Gastrocnemius medialis (tissue), 4 donors: ENCODE data around the gene GSTA4. TPM values are rescaled to one million over a fixed set of nuclear protein-coding genes. Genes with fewer than 3 reads are reported as not detected.

ENCODE experiments used
- ATAC-seq, 2 donors: fragments of 150-250 bp; one replicate each; pipeline ENCODE4 v1.9.1; 2016
- DNase-seq, 2 donors: peaks; one replicate each; pipeline ENCODE4 v3.0.0-alpha.2; 2019
- H3K27ac ChIP-seq, 4 donors: fragments of 200-600 bp; sonication (generic); 1 replicate in 1 of 4; 2 replicates in 3 of 4; pipeline ENCODE4 v1.5.1; 2016 to 2018; ENCODE audit warnings: mild to moderate bottlenecking in 2 of 4, moderate library complexity in 1 of 4
- H3K27me3 ChIP-seq, 3 donors: fragments of 200-600 bp; sonication (generic) in 2 of 3; 1 replicate in 1 of 3; 2 replicates in 2 of 3; pipeline versions ENCODE4 v1.5.1 to v1.6.0; 2016 to 2019; ENCODE audit warnings: mild to moderate bottlenecking in 1 of 3, moderate library complexity in 1 of 3
- H3K36me3 ChIP-seq, 2 donors: fragments of 200-600 bp; sonication (generic) in 1 of 2; one replicate each; pipeline ENCODE4 v1.5.1; 2017 to 2018
- H3K4me1 ChIP-seq, 2 donors: fragments of 200-600 bp; sonication (generic) in 1 of 2; one replicate each; pipeline ENCODE4 v1.5.1; 2016 to 2017; ENCODE audit warnings: mild to moderate bottlenecking in 2 of 2
- H3K4me3 ChIP-seq, 4 donors: fragments of 200-600 bp; sonication (generic) in 3 of 4; 1 replicate in 1 of 4; 2 replicates in 3 of 4; pipeline ENCODE4 v1.5.1; 2016 to 2019; ENCODE audit warnings: mild to moderate bottlenecking in 2 of 4
- H3K9me3 ChIP-seq, 3 donors: fragments of 200-600 bp; sonication (generic) in 2 of 3; 1 replicate in 1 of 3; 2 replicates in 2 of 3; pipeline ENCODE4 v1.5.1; 2016 to 2019
- CTCF ChIP-seq, 5 experiments: fragments of 450-650 bp in 3 of 5; fragments of 200-600 bp in 2 of 5; sonication (generic) in 2 of 5; IDR thresholded peaks in 4 of 5; conservative IDR thresholded peaks in 1 of 5; 1 replicate in 4 of 5; 2 replicates in 1 of 5; pipeline ENCODE4 v1.5.1; 2016 to 2019; ENCODE audit warnings: antibody characterized with exemption in 5 of 5, mild to moderate bottlenecking in 3 of 5, moderate library complexity in 3 of 5
- POLR2A ChIP-seq, 2 donors: fragments of 450-650 bp; IDR thresholded peaks; one replicate each; pipeline ENCODE4 v1.6.1; 2017; ENCODE audit warnings: antibody characterized with exemption in 2 of 2, mild to moderate bottlenecking in 2 of 2, moderate library complexity in 2 of 2
- in situ Hi-C, 4 donors: fragments of 200-750 bp; cut with MboI; loops; one replicate each; pipeline versions ENCODE4 v1.15.0 to v1.8.0; 2017; ENCODE audit warnings: low sequenced_read_pairs in 4 of 4
- intact Hi-C: fragments of 100-400 bp; cut with DNase I; formaldehyde crosslinking; loops from one replicate; pipeline ENCODE4 v1.15.1; 2023; ENCODE audit warnings: low total_unique reads
- total RNA-seq, 4 donors: library from RNA; depleted of rRNA; stranded (reverse); fragments of >200 nt; gene quantifications; one replicate each; pipeline versions ENCODE4 v1.1.0 to v1.2.3, GENCODE V29; 2016

Gene GSTA4
- total RNA-seq, 4 donors from 2014 or later, result 3.5 to 11.6 (median 10.0) TPM

- in situ Hi-C loops, result no loop called here
Observed at GRCh38 chr6:53028467-53028866, 33.4 kb upstream of the GSTA4 start.

GRCh38 chr6:53027131-53027718 lies 32.1 kb upstream of the GSTA4 start:
- intact Hi-C loops (no loop called here), in situ Hi-C loops (no loop called here)
- no peak overlapping the region for H3K27ac ChIP-seq
- ATAC-seq (no peak), DNase-seq (no peak)
- peaks cover 4 to 32% of the 10 kb centered on the region in 2 donors for H3K36me3 ChIP-seq
- H3K27me3 ChIP-seq, result no peaks in the 10 kb centered on the region
- H3K9me3 ChIP-seq, result no peaks in the 10 kb centered on the region
- H3K4me3 ChIP-seq, result no peak overlapping the region
- no peak for TF ChIP-seq CTCF (IDR thresholded peaks at IDR 0.05 in 4 of 5, conservative IDR thresholded peaks at IDR 0.05 in 1 of 5)
- TF ChIP-seq POLR2A (IDR thresholded peaks at IDR 0.05), result no peak
- H3K4me1 ChIP-seq, result no peaks in the 10 kb centered on the region

More at GRCh38 chr6:53028467-53028866, 33.4 kb upstream of the GSTA4 start:
- Histone ChIP-seq H3K4me3 (no peak overlapping the region), H3K4me1 (peaks cover 5 to 12% of the 10 kb centered on the region in 2 donors), H3K27ac (no peak overlapping the region), H3K27me3 (no peaks in the 10 kb centered on the region), H3K9me3 (no peaks in the 10 kb centered on the region), H3K36me3 (peaks cover 4 to 32% of the 10 kb centered on the region in 2 donors)
- no peak for ATAC-seq
- TF ChIP-seq POLR2A (IDR thresholded peaks at IDR 0.05), result no peak
- TF ChIP-seq CTCF (IDR thresholded peaks at IDR 0.05 in 4 of 5, conservative IDR thresholded peaks at IDR 0.05 in 1 of 5), result no peak
- intact Hi-C loops, result no loop called here
- DNase-seq, result no peak

GRCh38 chr6:53026526-53026925 lies 31.4 kb upstream of the GSTA4 start:
- intact Hi-C loops, result no loop called here
- Histone ChIP-seq H3K9me3 (no peaks in the 10 kb centered on the region), H3K27me3 (no peaks in the 10 kb centered on the region), H3K27ac (no peak overlapping the region), H3K4me3 (no peak overlapping the region), H3K4me1 (no peaks in the 10 kb centered on the region), H3K36me3 (peaks cover 4 to 31% of the 10 kb centered on the region in 2 donors)
- no peak for DNase-seq
- ATAC-seq, result no peak
- TF ChIP-seq CTCF (IDR thresholded peaks at IDR 0.05 in 4 of 5, conservative IDR thresholded peaks at IDR 0.05 in 1 of 5) (no peak), POLR2A (IDR thresholded peaks at IDR 0.05) (no peak)
- in situ Hi-C loops, result no loop called here

GRCh38 chr6:53023323-53023722 lies 28.2 kb upstream of the GSTA4 start:
- Histone ChIP-seq H3K27ac (no peak overlapping the region), H3K4me1 (no peaks in the 10 kb centered on the region), H3K27me3 (no peaks in the 10 kb centered on the region), H3K4me3 (no peak overlapping the region), H3K36me3 (peaks cover 0 to 25% of the 10 kb centered on the region in 2 donors), H3K9me3 (no peaks in the 10 kb centered on the region)
- in situ Hi-C loops (no loop called here), intact Hi-C loops (no loop called here)
- no peak for DNase-seq
- TF ChIP-seq POLR2A (IDR thresholded peaks at IDR 0.05), result no peak
- ATAC-seq, result no peak

- TF ChIP-seq POLR2A (IDR thresholded peaks at IDR 0.05) (no peak), CTCF (IDR thresholded peaks at IDR 0.05 in 4 of 5, conservative IDR thresholded peaks at IDR 0.05 in 1 of 5) (no peak)
- no peaks in the 10 kb centered on the region for H3K27me3 ChIP-seq
- no peaks in the 10 kb centered on the region for H3K9me3 ChIP-seq
- no peak for ATAC-seq
- H3K27ac ChIP-seq, result no peak overlapping the region
- no peak overlapping the region for H3K4me3 ChIP-seq
- intact Hi-C loops (no loop called here), in situ Hi-C loops (no loop called here)
- no peaks in the 10 kb centered on the region for H3K4me1 ChIP-seq
- DNase-seq, result no peak
- H3K36me3 ChIP-seq, result peaks cover 0 to 36% of the 10 kb centered on the region in 2 donors
Observed at GRCh38 chr6:53020005-53020744, 25.1 kb upstream of the GSTA4 start.
